Measurements from ENCODE around the gene SEMA6C. TPM values are rescaled to one million over a fixed set of nuclear protein-coding genes. Genes with fewer than 3 reads are reported as not detected.

Gene SEMA6C
- total and polyA plus RNA-seq, 10 donors, result 2.0 to 9.4 (median 4.2) TPM

DNA sequence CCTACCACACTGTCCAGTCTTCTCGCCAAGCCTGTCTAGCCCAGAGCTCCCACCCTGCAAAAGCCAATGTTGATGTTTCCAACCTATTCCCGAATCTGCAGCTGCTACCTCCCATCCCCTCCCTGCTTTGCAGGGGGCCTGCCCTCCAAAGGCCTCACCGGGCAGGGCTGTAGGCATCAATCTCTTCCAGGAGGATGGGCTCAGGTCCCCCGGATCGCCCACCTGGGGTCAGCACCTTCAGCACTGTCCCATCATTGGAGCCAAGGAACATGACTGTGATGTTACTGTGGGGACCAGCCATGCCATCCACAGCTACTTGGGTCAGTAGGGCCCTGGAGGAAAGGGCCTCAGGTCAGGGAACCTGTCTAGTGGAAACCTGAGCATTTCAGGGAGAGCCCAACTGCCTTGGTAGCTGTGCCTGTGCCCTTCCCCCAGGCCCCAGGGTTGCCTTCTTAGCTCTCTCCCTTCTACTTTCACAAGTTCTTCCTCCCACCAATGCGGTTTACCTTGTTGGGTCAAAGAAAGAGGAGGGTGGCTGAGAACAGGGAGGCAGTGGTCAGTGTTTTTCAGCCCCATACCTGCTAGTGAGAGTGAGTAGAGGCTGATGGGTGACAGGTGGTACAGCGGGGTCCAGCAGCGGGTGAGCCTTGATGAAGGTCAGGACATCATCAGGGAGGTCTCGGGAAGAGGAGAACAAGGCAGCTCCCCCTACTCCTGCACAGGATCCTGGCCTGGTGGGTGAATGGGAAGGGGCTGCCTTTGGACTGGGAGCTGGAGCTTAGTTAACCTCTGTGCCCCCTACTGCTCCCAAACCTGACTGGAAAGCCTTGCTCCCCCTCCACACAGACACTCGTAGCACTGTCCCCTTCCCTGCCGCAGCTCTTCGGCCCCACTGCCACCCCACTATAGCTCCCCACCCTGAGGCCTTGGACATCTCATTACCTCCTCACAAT, 10.7 kb downstream of the SEMA6C start:
- intact Hi-C loops (cut with DNase I; ENCODE audit: low total_unique reads), result no loop called here
- H3K27me3 ChIP-seq (replicated peaks in 1 of 7), result no peaks in the 10 kb centered on the region
- H3K9me3 ChIP-seq, result no peaks in the 10 kb centered on the region
- H3K4me1 ChIP-seq, result peaks cover 0 to 19% (median 12%) of the 10 kb centered on the region in 6 donors
- 87 to 97% (median 91%) methylated on average over 11 to 12 of the region's 12 CpGs for WGBS, 5 donors
- no peak overlapping the region for H3K4me3 ChIP-seq
- TF ChIP-seq, protein P1, sequence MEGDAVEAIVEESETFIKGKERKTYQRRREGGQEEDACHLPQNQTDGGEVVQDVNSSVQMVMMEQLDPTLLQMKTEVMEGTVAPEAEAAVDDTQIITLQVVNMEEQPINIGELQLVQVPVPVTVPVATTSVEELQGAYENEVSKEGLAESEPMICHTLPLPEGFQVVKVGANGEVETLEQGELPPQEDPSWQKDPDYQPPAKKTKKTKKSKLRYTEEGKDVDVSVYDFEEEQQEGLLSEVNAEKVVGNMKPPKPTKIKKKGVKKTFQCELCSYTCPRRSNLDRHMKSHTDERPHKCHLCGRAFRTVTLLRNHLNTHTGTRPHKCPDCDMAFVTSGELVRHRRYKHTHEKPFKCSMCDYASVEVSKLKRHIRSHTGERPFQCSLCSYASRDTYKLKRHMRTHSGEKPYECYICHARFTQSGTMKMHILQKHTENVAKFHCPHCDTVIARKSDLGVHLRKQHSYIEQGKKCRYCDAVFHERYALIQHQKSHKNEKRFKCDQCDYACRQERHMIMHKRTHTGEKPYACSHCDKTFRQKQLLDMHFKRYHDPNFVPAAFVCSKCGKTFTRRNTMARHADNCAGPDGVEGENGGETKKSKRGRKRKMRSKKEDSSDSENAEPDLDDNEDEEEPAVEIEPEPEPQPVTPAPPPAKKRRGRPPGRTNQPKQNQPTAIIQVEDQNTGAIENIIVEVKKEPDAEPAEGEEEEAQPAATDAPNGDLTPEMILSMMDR (IDR thresholded peaks at IDR 0.05 in 8 of 11, conservative IDR thresholded peaks at IDR 0.05 in 3 of 11), result no peak
- TF ChIP-seq POLR2A (IDR thresholded peaks at IDR 0.05), result no peak
- DNase-seq, result no peak
- H3K27ac ChIP-seq, result no peak overlapping the region
- H3K36me3 ChIP-seq, result no peaks in the 10 kb centered on the region

DNA sequence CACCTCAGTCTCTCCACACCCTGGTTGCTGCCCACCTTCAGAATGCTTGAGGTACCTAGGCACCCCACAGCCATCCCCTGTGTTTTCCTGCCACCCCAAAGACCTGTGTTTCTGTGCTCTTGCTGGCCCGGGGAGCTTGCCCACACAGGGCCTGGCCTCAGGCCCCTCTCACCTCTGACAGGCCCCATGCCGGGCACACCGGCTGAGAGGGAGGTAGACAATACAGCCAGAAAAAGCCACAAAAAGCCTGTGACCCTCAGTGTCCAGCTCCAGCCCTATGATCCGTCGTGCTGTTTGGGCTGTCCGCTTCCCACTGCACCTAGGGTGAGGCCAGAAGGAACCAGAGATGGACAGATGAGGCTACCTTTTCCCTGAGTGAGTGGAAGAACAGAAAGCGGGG, 11.4 kb downstream of the SEMA6C start:
- no peak for DNase-seq
- TF ChIP-seq POLR2AphosphoS5 (IDR thresholded peaks at IDR 0.05) (no peak), POLR2A (IDR thresholded peaks at IDR 0.05) (no peak)
- TF ChIP-seq, protein P1 (IDR thresholded peaks at IDR 0.05 in 8 of 11, conservative IDR thresholded peaks at IDR 0.05 in 3 of 11), result no peak
- Histone ChIP-seq H3K27ac (no peak overlapping the region), H3K9me3 (no peaks in the 10 kb centered on the region), H3K27me3 (replicated peaks in 1 of 7) (no peaks in the 10 kb centered on the region), H3K4me3 (no peak overlapping the region), H3K36me3 (no peaks in the 10 kb centered on the region), H3K4me1 (peaks cover 0 to 23% (median 15%) of the 10 kb centered on the region in 6 donors)
- intact Hi-C loops (cut with DNase I; ENCODE audit: low total_unique reads), result no loop called here
- 94 to 99% (median 96%) methylated on average over 7 of the region's 7 CpGs for WGBS, 5 donors

DNA sequence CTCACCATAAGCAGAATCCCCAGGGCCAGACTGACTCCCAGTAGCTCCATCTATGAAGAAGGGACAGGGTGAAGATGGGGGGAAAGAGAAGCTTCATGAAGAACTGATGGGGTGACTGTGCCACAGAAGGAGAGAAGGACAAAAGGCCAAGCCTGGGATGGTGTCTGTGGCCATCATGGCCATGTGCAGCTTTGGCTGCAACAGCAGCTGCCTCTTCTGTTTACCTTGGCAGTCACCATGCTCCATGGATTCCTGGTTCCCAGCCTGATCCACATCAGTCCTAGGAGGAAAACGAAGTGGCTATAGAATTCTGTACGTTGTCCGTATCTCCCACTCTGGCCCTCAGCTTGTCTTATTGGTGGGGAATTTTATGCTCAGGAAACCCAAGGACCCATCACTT, 12.0 kb downstream of the SEMA6C start:
- DNase-seq, result no peak
- WGBS, 5 donors, result 91 to 100% (median 95%) methylated on average over 3 of the region's 3 CpGs

More for the DNA sequence above, 12.0 kb downstream of the SEMA6C start:
- Histone ChIP-seq H3K9me3 (no peaks in the 10 kb centered on the region), H3K4me3 (no peak overlapping the region), H3K4me1 (peaks cover 0 to 23% (median 15%) of the 10 kb centered on the region in 6 donors), H3K27ac (no peak overlapping the region), H3K27me3 (replicated peaks in 1 of 7) (no peaks in the 10 kb centered on the region), H3K36me3 (no peaks in the 10 kb centered on the region)
- TF ChIP-seq POLR2A (IDR thresholded peaks at IDR 0.05) (no peak), POLR2AphosphoS5 (IDR thresholded peaks at IDR 0.05) (no peak)
- TF ChIP-seq, protein P1 (IDR thresholded peaks at IDR 0.05 in 8 of 11, conservative IDR thresholded peaks at IDR 0.05 in 3 of 11), result no peak
- intact Hi-C loops (cut with DNase I; ENCODE audit: low total_unique reads), result no loop called here

Data from spleen (tissue), 11 donors.